GM13976 (cell line): ENCODE results near the gene NOS1AP.

Source experiments
- DNase-seq: peaks from one replicate; pipeline ENCODE4 v3.0.0; 2012; ENCODE audit warnings: low spot score
- CTCF ChIP-seq: IDR thresholded peaks from 2 replicates; pipeline ENCODE4 v1.5.1; 2012; ENCODE audit warnings: borderline replicate concordance, mild to moderate bottlenecking; ENCODE audit not compliant: insufficient read depth; ENCODE audit errors: extremely low read depth, missing control alignments, control extremely low read depth
- in situ Hi-C: fragments of 300-500 bp; cut with MboI; formaldehyde crosslinking; loops from one replicate; pipeline ENCODE4 v1.12.0; 2022; ENCODE audit warnings: low sequenced_read_pairs, mixed read lengths, inconsistent platforms; ENCODE audit not compliant: unreplicated experiment

The NOS1AP gene

GRCh38 chr1:162373541-162374260 is 304.2 kb downstream of the NOS1AP start:
- no peak for DNase-seq
- TF ChIP-seq CTCF: no peak
- in situ Hi-C loops: no loop called here

GRCh38 chr1:162374406-162374805 is 304.9 kb downstream of the NOS1AP start:
- in situ Hi-C loops: no loop called here
- no peak for DNase-seq
- TF ChIP-seq CTCF: no peak

- no peak for DNase-seq
- no peak for TF ChIP-seq CTCF
- in situ Hi-C loops: no loop called here
Observed at GRCh38 chr1:162375463-162375862, 306.0 kb downstream of the NOS1AP start.

GRCh38 chr1:162376691-162377090 is 307.2 kb downstream of the NOS1AP start, which contains the start of gene SPATA46:
TSS of gene SPATA46 (minus strand) at chr1:162376854. CDS start at chr1:162376790, 64 bp downstream.
- no peak for TF ChIP-seq CTCF
- in situ Hi-C loops: no loop called here
- no peak for DNase-seq

GRCh38 chr1:162380061-162380846 is 310.8 kb downstream of the NOS1AP start:
- in situ Hi-C loops: no loop called here

GRCh38 chr1:162381383-162381782 is 311.9 kb downstream of the NOS1AP start, which contains the start of gene C1orf226:
TSS of gene C1orf226 (plus strand) at chr1:162381728. CDS start at chr1:162381902, 174 bp downstream.
- in situ Hi-C loops: no loop called here
- TF ChIP-seq CTCF: no peak
- DNase-seq: no peak

More at GRCh38 chr1:162380061-162380846, 310.8 kb downstream of the NOS1AP start:
- TF ChIP-seq CTCF: no peak
- no peak for DNase-seq
